HG02938 (cell line): Measurements from ENCODE around the gene RNF6.
A peak's percentile ranks its signal among the peaks of the same experiment; 100 is the strongest.

Experiments
- ATAC-seq: cut with Tn5 transposase; IDR thresholded peaks from one replicate; pipeline ENCODE4 v1.9.1; 2021; ENCODE audit warnings: mild to moderate bottlenecking, moderate library complexity; ENCODE audit not compliant: unreplicated experiment

RNF6 gene

DNA sequence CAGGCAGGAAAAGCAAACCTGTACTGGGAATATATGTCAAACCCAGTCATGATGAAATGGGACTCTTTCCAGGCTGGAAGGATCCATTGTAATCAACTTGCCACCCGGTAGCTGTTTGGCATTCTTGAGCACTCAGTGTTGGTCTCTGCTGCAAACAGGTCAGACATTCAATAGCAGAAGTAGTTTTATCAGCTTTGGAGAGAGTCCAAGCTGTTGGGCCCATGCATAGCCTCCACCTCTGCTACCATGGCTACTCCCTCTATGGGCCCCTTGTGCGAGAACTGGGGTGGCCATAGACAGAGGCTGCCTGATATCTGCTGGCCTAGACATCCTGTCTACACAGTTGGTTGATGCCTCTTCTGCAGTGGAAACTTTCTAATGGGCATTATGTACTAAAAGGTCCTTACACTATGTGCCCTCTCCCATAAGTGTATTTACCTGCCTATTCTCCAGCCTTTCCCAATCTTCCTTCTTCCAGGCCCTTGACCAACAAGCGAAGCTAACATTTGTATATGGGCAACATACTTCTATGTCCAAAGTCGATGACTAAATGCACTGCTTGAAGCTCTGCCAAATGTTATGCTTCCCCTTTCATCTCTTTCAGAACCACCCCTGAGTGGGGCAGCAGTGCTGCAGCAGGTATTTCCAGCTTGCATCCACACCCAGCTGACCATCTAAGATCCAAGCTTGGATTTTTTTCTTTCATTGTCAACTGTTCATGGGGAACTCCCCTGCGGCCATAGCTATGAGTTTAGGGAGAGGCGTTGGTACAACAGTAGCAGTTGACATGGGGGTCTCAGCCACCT lies 5.3 kb upstream of the RNF6 start:
- no peak for ATAC-seq

DNA sequence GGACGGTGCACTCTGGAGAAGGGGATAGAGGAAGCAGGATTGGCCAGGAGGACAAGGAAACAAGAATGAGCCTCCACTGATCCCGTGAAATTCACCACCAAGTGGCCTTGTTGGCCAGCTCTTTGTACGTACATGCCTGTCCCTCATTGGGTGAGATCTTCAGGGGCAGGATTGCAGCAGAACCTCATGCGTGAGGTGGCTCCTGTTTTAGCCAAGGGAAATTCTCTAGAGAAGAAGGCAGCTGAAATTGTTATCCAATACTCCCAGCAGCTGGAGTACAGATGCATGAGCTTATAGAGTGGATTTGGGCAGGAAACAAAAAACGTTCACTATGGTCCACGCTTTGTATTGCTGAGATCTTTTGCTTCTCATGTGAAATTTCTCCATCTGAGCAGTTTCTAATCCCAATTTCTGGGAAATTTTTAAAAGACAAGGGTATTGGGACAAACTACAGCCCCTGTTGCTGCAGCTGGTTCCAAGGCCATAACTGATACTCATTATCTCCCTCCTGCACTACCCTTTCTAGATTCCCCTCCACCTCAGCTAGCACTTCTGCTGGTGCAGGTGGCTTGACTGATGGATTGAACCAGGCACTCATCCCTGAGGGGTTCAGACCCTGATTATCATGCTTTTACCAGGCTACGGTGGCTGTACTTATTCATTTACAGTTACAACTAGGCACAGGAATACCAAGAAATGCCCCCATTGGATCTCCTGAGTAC lies 3.9 kb upstream of the RNF6 start:
- ATAC-seq, result no peak

DNA sequence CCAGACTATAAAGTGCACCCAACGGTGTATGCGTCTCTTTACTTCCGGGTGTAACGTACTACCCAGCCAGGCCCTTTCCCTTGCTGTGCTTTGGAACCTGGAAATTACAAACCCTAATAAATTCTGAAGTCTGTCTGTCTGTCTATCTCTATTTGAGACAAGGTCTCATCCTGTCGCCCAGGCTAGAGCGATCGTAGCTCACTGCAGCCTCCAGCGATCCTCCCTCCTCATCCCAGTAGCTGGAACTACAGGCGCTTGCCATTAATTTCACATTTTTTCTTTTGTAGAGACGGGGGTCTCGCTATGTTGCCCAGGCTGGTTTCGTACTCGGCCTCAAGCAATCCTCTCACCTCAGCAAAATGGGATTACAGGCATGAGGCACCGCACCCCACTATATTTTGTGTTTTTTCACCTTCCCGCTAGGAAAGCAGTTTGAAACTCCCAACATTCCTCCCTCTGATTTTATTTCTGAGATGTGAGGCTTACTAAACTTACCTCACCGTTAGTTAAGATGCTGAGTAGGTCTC lies 469 bp upstream of the RNF6 start:
- ATAC-seq, result peak; percentile 44

DNA sequence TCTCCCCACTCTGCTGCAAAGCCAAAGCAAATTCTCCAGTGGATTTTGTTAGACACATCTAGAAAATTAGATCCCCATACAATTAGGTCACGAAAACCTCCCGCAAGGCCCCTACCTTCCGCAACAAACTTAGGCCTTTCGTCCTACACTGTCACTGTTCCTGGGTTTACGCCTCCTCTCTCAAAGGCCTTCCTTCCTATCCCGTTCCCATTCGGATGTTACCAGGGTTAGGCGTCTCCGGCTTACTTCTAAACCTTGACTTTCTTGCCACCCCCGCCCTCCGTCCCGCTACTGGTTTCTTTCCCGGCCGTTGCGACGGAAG lies 754 bp downstream of the RNF6 start:
- peak; percentile 23 for ATAC-seq

DNA sequence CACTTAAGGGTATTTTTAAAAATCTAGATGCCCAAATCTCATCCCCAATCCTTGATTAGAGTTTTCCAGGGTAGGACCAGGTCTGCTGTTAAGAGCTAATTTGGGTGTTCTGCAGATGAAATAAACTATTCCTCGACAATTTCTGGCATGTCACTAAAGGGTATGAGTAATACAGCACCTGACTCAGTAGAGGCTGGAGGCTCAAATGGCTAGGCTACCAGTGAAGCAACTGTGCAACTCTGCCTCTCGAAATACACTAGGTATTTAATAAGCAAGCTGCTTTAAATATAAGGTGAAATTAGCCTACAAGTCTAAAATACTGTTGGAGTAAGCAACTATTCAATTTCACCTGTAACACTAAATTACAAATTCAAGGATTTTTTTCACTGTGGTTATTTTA lies 1.5 kb downstream of the RNF6 start:
- ATAC-seq, result no peak

DNA sequence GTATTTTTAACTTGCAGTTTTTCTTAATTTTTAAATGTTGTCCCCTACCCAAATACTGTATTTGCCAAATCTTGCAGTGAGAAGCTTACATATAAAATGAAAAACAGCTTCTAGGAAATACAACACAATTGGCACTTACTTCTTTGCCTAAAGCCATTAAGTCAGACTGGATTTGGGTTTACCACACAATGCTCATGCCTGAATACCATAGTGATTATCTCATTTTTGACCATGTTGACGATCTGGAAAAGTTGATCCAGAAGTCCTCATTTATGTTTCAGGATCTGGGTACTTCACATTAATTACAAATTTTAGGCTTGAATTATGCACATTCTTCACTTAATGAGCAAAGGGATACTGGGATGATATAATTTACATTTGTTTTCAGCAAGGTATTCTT lies 2.4 kb downstream of the RNF6 start:
- ATAC-seq, result no peak

DNA sequence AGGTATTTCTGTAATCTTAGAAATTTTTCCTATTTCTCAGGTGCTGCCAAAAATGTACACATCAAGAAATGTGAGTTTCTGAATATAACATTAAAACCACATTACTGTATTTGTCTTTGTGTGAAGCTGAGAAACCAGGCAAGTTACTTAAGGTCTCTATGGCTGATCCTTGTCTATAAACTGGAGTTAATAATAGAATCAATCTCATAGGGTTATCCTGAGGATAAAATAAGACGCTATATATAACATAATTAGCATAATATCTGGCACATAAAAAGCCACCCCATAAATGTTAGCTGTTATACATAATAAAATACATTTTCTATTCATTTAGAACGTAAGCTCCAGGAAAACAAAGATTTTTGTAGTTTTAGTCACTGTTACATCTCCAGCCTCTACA lies 6.1 kb downstream of the RNF6 start:
- ATAC-seq, result no peak

DNA sequence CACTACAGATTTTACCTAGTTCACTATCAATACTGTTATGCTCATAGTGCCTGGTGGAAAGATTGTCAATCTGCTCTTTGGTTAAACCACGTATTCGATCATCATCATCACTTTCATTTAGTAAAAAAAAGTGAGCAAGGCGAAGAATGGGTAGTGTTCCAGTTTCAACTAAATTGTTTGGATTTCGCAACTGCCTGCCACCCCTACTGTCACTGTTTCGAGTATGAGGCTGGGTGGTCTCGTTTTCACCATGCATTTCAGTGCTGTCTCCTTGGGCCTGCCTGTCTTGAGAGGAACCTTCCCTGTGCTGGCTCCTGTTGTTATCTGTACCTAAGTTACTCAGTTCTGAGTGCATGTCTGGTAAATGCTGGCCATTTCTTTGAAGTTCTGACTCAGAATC lies 8.1 kb downstream of the RNF6 start:
- ATAC-seq, result no peak

DNA sequence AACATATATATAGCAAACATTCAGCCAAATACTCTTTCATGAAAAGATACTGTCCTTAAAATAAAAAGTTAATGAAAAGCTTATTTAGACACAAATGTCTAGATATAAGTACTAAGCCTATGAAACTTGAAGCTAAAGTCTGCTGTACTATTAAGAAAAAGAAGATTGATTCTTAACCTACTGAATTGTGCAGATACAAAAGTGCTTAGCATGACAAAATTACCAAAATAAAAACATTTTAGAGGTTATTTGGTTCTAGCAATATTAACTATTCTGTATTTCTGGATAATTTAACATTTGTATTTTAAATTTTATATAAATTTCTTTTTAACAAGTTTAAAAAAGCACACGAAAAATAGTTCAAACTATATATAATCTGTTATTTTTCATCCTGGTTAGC lies 8.8 kb downstream of the RNF6 start:
- ATAC-seq, result no peak

DNA sequence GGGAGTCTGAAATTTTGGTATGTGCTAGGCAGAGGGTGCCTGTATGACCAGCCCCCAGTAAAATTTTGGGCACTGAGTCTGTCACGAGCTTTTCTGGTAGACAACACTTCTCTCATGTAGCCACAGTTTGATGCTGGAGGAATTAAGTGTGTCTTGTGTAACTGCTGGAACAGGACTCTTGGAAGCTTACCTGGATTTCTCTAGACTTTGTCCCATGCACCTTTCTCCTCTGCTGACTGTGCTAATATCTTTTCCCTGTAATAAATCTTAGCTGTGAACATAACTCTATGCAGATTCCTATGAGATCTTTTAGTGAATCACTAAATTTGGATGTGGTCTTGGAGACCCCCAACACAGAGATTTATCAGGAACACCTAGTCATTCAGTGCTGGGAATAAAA lies 13.8 kb downstream of the RNF6 start:
- no peak for ATAC-seq

DNA sequence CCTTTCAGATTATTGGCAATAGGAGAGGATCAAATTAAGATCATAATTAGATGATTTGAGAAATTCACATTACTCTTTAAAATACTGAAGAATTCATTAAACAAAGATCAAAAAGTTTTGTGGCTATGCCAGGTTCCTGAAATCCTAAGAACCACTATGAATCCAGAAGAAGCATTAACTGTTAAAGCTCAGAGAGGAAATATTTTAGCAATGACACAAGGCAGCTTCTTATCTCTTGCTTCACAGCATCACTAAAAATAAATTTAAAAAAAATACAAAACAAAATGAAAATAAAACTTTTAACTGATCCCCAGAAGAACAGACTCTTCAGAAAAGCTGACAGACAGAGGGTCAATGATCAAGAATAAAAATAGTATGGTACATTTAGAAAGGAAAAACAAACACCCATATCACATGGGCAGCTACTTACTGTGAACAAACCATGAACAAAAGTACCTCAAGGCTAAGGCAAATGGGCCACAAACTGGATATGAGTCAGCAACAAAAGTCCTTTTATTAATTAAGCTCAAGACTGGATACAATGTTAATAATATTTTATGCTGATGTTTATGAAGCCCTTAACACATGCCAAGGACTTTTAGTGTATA lies 19.6 kb downstream of the RNF6 start:
- no peak for ATAC-seq

DNA sequence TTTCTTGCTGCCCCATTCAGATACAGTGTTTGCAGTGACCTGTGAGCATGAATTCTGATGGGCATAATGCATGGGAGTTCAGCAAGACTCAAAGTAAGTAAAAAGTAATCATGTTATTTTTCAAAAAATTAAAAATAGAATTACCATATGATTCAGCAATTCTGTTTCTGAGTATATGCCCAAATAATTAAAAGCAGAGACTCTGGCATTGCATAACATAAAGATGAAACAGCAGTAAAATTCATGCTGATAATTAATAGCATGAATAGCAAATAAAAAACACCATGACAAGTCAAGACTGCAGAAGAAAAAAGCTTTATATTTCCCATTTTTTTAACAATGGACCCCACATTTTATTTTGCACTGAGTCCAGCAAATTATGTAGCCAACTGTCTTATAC lies 21.3 kb downstream of the RNF6 start:
- no peak for ATAC-seq

DNA sequence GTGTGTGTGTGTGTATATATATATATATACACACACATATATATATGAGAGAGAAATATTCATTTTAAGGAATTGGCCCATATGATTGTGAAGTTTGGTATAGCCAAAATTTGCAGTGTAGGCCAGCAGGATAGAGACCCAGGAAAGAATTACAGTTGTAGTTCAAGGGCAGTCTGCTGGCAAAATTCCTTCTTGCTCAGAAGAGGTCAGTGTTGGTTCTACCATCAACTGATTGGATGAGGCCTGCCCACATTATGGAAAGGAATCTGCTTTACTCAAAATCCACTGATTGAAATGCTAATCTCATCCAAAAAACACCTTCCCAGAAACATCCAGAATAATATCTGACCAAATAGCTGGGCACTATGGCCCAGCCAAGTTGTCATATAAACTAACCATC lies 24.0 kb downstream of the RNF6 start:
- ATAC-seq, result no peak

DNA sequence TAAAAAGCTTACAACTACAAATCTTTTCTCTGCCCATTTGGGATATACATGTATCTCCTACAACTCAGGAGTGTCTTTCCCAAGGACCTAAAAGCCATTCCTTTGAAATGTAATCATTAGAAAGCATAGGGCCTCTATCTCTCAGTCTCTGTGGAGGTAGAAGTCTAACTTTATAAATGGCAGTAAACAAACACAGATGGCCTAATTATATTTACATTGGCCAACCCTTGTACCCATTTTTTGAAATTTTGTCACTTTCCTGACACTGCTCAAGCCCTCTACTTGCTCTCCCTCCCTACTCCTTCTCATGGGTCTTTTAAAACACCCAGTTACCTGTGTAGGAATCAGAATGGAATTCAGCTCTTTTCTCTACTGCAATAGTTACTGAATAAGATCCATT lies 24.8 kb downstream of the RNF6 start:
- no peak for ATAC-seq

DNA sequence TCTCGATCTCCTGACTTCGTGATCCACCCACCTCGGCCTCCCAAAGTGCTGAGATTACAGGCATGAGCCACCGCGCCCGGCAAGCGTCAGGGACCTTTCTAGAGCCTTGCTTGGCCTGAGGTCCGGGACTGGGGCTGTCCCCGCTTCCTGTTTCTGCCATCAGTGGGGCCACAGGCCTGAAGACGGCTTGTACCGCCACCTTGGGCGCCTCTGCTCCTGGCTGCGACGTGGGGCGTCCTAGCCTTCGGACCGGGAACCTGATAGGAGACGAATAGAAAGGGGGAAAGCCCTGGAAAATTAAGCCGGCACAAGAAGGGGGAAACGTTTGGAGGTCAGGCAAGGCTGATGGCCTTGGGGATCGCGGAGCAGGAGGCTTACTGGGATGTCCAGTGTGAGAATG lies 35.1 kb downstream of the RNF6 start:
- ATAC-seq, result no peak

DNA sequence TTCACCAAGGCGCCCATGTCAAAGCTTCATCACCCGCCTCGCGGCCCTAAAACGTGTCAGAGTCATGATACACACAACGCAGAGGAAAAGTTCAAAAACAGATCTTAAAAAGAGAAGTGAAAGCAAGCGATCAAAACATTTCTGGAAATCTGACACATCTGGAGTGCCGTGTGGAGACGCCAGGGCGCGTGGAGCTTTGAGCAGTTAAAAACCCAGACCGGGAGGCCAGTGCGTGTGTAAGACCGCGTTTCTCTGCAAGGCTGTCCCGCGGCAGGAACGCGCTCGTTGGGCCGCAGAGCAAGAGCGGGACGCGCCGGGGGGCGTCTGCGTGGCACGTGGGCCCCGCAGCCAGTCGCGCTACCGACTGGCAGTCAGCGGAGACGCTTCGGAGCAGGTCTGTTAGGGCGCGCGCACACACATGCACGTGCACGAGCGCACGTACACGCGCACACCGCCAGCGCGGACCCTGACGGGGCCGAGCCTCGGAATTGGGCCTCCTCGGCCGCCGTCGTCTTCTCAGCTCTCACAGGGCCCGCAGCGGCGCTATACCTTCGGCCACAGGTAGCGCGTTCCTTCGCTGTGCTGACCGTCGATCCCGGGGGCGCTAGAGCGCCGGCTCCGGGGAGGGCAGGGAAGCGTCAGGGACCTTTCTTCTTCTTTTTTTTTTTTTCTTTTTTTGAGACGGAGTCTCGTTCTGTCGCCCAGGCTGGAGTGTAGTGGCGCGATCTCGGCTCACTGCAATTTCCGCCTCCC lies 35.8 kb downstream of the RNF6 start:
- peak; percentile 73 for ATAC-seq

DNA sequence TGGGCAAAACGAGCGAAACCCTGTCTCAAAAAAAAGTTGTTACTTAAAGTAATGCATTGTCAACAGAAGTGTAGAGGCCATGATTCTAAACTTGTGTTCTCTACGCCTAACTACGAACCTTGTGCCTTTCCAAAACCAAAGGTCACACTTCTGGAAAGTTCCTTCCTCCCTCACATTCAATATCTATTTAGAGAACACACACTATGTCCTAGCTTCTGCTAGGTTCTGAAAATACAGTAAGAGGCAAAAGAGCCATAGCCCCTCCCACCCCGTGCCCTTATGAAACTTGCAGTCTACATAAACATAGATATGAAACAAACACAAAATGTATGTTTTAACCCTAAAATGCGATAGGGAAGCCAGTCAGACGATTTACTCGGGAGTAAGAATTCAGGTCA lies 36.4 kb downstream of the RNF6 start:
- ATAC-seq, result no peak

DNA sequence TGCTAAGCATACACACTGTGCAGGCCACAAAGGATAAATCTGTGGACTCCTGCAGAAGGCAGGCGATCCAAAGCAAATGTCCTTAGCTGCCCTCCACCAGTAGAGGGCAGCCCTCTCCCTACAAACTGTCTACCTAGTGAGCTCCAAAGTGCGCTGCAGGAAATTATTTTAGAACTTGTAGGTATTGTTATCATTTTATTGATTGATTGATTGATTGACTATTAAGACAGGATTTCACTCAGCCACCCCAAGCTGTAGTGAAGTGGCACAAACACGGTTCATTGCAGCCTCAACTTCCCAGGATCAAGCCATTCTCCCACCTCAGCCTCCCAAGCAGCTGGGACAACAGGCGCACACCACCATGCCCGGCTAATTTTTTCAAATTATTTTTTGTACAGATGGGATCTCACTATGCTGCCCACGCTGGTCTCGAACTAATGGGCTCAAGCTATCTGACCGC lies 37.3 kb downstream of the RNF6 start:
- peak; percentile 25 for ATAC-seq

DNA sequence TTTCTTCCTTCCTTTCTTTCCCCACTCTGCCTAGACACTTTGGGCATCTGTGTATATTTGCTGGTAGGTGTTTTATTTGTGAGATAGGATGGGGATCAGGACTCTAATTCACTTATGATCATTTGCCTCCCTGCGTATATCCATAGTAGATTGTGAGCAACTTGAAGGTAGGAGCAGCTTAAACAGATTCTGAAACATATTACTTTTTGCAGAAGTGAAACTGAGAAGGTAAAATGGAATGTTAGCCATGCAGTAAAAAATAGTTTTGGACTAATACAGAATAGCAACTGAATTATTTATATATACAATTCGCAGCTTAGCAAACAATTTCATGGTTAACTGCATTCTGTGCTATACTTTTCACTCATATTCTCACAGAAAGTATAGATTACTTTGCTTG lies 38.7 kb downstream of the RNF6 start:
- no peak for ATAC-seq

DNA sequence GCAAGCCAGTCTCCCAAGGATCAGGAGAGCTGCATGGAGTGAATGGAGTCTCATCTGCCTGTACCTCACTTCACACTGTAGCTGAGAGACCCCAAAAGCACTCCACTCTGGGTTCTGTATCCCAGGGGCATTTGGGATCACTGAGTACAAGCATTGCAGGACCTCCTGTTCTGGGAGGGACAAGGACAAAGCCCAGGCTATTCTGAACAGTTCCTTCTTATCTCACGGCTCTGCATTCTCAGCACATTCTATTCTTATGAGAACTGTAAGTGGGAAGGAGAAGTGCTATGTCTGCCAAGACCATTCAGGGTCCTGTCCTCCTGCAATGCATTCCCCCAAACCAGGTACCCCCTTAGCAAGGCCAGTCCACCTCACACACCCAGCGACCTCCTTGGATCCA lies 42.8 kb downstream of the RNF6 start:
- ATAC-seq, result no peak

DNA sequence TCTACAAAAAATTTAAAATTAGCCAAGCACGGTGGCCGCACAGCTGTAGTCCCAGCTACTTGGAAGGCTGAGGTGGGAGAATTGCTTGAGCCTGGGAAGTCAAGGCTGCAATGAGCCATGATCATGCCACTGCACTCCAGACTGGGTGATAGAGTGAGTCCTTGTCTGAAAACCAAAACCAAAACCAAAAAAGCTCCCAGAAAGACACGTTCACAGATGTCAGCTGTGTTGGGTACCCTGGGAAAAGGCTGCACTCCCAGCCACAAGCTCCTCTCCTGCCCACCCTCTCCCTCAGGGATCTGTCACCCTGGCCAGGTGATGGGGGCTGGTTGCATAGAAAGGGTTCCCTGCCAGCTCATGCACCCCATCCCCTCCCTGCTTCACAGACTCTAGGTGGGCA lies 53.3 kb downstream of the RNF6 start:
- no peak for ATAC-seq
